GM12891 (cell line): ENCODE data around the gene UGCG.

Experiments used
- POLR2A ChIP-seq: IDR thresholded peaks from 2 replicates; pipeline ENCODE4 v1.6.1; 2011; ENCODE audit warnings: low read depth, low read length, control low read depth
- POLR2AphosphoS5 ChIP-seq: IDR thresholded peaks from 2 replicates; pipeline ENCODE4 v1.6.1; 2011; ENCODE audit warnings: low read depth, low read length, control low read depth
- POU2F2 ChIP-seq: IDR thresholded peaks from 2 replicates; pipeline ENCODE4 v1.6.1; 2011; ENCODE audit warnings: low read depth, mild to moderate bottlenecking, control low read depth, low read length, moderate library complexity

- no peak for TF ChIP-seq POU2F2
- no peak for TF ChIP-seq POLR2A
- TF ChIP-seq POLR2AphosphoS5: no peak
These were observed 9.5 kb upstream of the UGCG start for GRCh38 chr9:111886983-111887718.
